Measurements from ENCODE around the gene CYTH3. TPM values are rescaled to one million over a fixed set of nuclear protein-coding genes. Genes with fewer than 3 reads are reported as not detected.

CYTH3 gene
- total and polyA plus RNA-seq, 2 of the 13 experiments (the other 11 are each of a cell fraction or from before 2014, with no cell fraction given) = 3.1 to 3.8 TPM

GRCh38 chr7:6272481-6273323, at the start of gene CYTH3 (continued):
- no peak for TF ChIP-seq KIAA2018 (CRISPR knock-in tag; IDR thresholded peaks at IDR 0.05; ENCODE audit: borderline replicate concordance)
- TF ChIP-seq RNF219 (CRISPR knock-in tag; IDR thresholded peaks at IDR 0.05) = no peak
- TF ChIP-seq ZNF772 (CRISPR knock-in tag; IDR thresholded peaks at IDR 0.05) = no peak
- no peak for TF ChIP-seq HIVEP1 (CRISPR knock-in tag; IDR thresholded peaks at IDR 0.05)
- no peak for TF ChIP-seq ZNF510 (CRISPR knock-in tag; IDR thresholded peaks at IDR 0.05; ENCODE audit: low read depth)
- no peak for TF ChIP-seq ZNF432 (CRISPR knock-in tag; IDR thresholded peaks at IDR 0.05; ENCODE audit: borderline replicate concordance)
- no peak for TF ChIP-seq ZSCAN21 (CRISPR knock-in tag; IDR thresholded peaks at IDR 0.05; ENCODE audit: borderline replicate concordance)
- no peak for TF ChIP-seq LCORL (IDR thresholded peaks at IDR 0.05)
- TF ChIP-seq LCORL (CRISPR knock-in tag; IDR thresholded peaks at IDR 0.05) = no peak
- TF ChIP-seq ZNF207 (IDR thresholded peaks at IDR 0.05; ENCODE audit: borderline replicate concordance) = no peak
- TF ChIP-seq HNRNPH1 (optimal IDR thresholded peaks at IDR 0.05; ENCODE audit: low read depth, low read length) = no peak
- 0 out of 2 replicates have a peak, but pooled peaks have one; percentile 29 for TF ChIP-seq ZNF790 (CRISPR knock-in tag; IDR thresholded peaks at IDR 0.05; ENCODE audit: borderline replicate concordance)
- no peak for TF ChIP-seq ATAD3A (CRISPR knock-in tag; IDR thresholded peaks at IDR 0.05)
- peak; percentile 87 for TF ChIP-seq ZFY (CRISPR knock-in tag; IDR thresholded peaks at IDR 0.05)
- no peak for TF ChIP-seq ZNF841 (CRISPR knock-in tag; IDR thresholded peaks at IDR 0.05; ENCODE audit: borderline replicate concordance)
- no peak for TF ChIP-seq RARG (CRISPR knock-in tag; IDR thresholded peaks at IDR 0.05; ENCODE audit: low read depth)
- no peak for TF ChIP-seq MTF1 (CRISPR knock-in tag; IDR thresholded peaks at IDR 0.05)
